Vagina (tissue), 2 donors: ENCODE data around the gene ADAMTS6. TPM values are rescaled to one million over a fixed set of nuclear protein-coding genes. Genes with fewer than 3 reads are reported as not detected.

ENCODE experiments used
- DNase-seq, 2 donors: peaks; one replicate each; pipeline ENCODE4 v3.0.0-alpha.2; 2017; ENCODE audit errors: extremely low spot score in 2 of 2
- H3K27ac ChIP-seq: fragments of 200-600 bp; sonication (generic); one replicate; pipeline ENCODE4 v1.5.1; 2019
- H3K27me3 ChIP-seq: fragments of 200-600 bp; sonication (generic); one replicate; pipeline ENCODE4 v1.5.1; 2019
- H3K36me3 ChIP-seq, 2 donors: fragments of 200-600 bp; sonication (generic); one replicate each; pipeline ENCODE4 v1.5.1; 2017 to 2019
- H3K4me1 ChIP-seq: fragments of 200-600 bp; sonication (generic); one replicate; pipeline ENCODE4 v1.5.1; 2019
- H3K4me3 ChIP-seq, 2 donors: fragments of 200-600 bp; sonication (generic); 1 replicate in 1 of 2; 2 replicates in 1 of 2; pipeline ENCODE4 v1.5.1; 2016 to 2019
- H3K9me3 ChIP-seq: fragments of 200-600 bp; sonication (generic); one replicate; pipeline ENCODE4 v1.5.1; 2019
- CTCF ChIP-seq, 3 experiments: fragments of 450-650 bp in 2 of 3; fragments of 200-600 bp in 1 of 3; sonication (generic) in 1 of 3; IDR thresholded peaks; one replicate each; pipeline ENCODE4 v1.5.1; 2017 to 2019; ENCODE audit warnings: antibody characterized with exemption in 3 of 3, mild to moderate bottlenecking in 2 of 3, moderate library complexity in 2 of 3
- POLR2A ChIP-seq, 2 donors: fragments of 450-650 bp; IDR thresholded peaks; one replicate each; pipeline ENCODE4 v1.6.1; 2017; ENCODE audit warnings: antibody characterized with exemption in 2 of 2, mild to moderate bottlenecking in 2 of 2, moderate library complexity in 2 of 2
- POLR2AphosphoS5 ChIP-seq, 2 donors: sonication (generic); formaldehyde crosslinking; IDR thresholded peaks; one replicate each; pipeline ENCODE4 v1.9.0; 2017; ENCODE audit warnings: antibody characterized with exemption in 2 of 2, mild to moderate bottlenecking in 2 of 2, low read depth in 1 of 2; ENCODE audit not compliant: insufficient read depth in 1 of 2
- intact Hi-C: fragments of 100-400 bp; cut with DNase I; formaldehyde crosslinking; loops from one replicate; pipeline ENCODE4 v1.15.1; 2023
- total RNA-seq: library from RNA; depleted of rRNA; stranded (reverse); fragments of >200 nt; gene quantifications from one replicate; pipeline ENCODE4 v1.2.3, GENCODE V29; 2016

The ADAMTS6 gene
- total RNA-seq, 1 donor from 2014 or later: 1.5 TPM

GRCh38 chr5:65468633-65469032 is 13.1 kb downstream of the ADAMTS6 start:
- H3K27ac ChIP-seq: no peak overlapping the region
- intact Hi-C loops: no loop called here
- no peak for DNase-seq
- H3K27me3 ChIP-seq: no peaks in the 10 kb centered on the region
- no peaks in the 10 kb centered on the region for H3K9me3 ChIP-seq
- no peak overlapping the region for H3K4me3 ChIP-seq
- no peaks in the 10 kb centered on the region for H3K4me1 ChIP-seq
- no peaks in the 10 kb centered on the region for H3K36me3 ChIP-seq
- no peak for TF ChIP-seq POLR2AphosphoS5 (IDR thresholded peaks at IDR 0.05; ENCODE audit: insufficient read depth in 1 of 2, low read depth in 1 of 2)
- TF ChIP-seq POLR2A (IDR thresholded peaks at IDR 0.05): no peak

- Histone ChIP-seq H3K27ac (no peak overlapping the region), H3K4me1 (no peaks in the 10 kb centered on the region), H3K36me3 (no peaks in the 10 kb centered on the region), H3K9me3 (no peaks in the 10 kb centered on the region), H3K4me3 (no peak overlapping the region), H3K27me3 (no peaks in the 10 kb centered on the region)
- TF ChIP-seq POLR2A (IDR thresholded peaks at IDR 0.05) (no peak), CTCF (IDR thresholded peaks at IDR 0.05) (no peak), POLR2AphosphoS5 (IDR thresholded peaks at IDR 0.05; ENCODE audit: insufficient read depth in 1 of 2, low read depth in 1 of 2) (no peak)
- intact Hi-C loops: no loop called here
- DNase-seq: no peak
Observed at GRCh38 chr5:65462139-65462705, 19.5 kb downstream of the ADAMTS6 start.

GRCh38 chr5:65461490-65461889 is 20.2 kb downstream of the ADAMTS6 start:
- Histone ChIP-seq H3K4me1 (no peaks in the 10 kb centered on the region), H3K27me3 (no peaks in the 10 kb centered on the region), H3K27ac (no peak overlapping the region), H3K9me3 (no peaks in the 10 kb centered on the region), H3K4me3 (no peak overlapping the region), H3K36me3 (no peaks in the 10 kb centered on the region)
- intact Hi-C loops: no loop called here
- DNase-seq: no peak
- TF ChIP-seq CTCF (IDR thresholded peaks at IDR 0.05): no peak
- no peak for TF ChIP-seq POLR2A (IDR thresholded peaks at IDR 0.05)
- TF ChIP-seq POLR2AphosphoS5 (IDR thresholded peaks at IDR 0.05; ENCODE audit: insufficient read depth in 1 of 2, low read depth in 1 of 2): no peak

- Histone ChIP-seq H3K36me3 (no peaks in the 10 kb centered on the region), H3K9me3 (no peaks in the 10 kb centered on the region), H3K4me1 (no peaks in the 10 kb centered on the region), H3K27ac (no peak overlapping the region), H3K27me3 (no peaks in the 10 kb centered on the region), H3K4me3 (no peak overlapping the region)
- intact Hi-C loops: no loop called here
- no peak for TF ChIP-seq CTCF (IDR thresholded peaks at IDR 0.05)
- TF ChIP-seq POLR2A (IDR thresholded peaks at IDR 0.05): no peak
- TF ChIP-seq POLR2AphosphoS5 (IDR thresholded peaks at IDR 0.05; ENCODE audit: insufficient read depth in 1 of 2, low read depth in 1 of 2): no peak
- DNase-seq: no peak
Observed at GRCh38 chr5:65459995-65460394, 21.7 kb downstream of the ADAMTS6 start.

GRCh38 chr5:65455064-65455463 is 26.7 kb downstream of the ADAMTS6 start:
- intact Hi-C loops: no loop called here
- H3K27ac ChIP-seq: no peak overlapping the region
- no peaks in the 10 kb centered on the region for H3K27me3 ChIP-seq
- H3K36me3 ChIP-seq: no peaks in the 10 kb centered on the region
- no peaks in the 10 kb centered on the region for H3K4me1 ChIP-seq
- no peaks in the 10 kb centered on the region for H3K9me3 ChIP-seq
- TF ChIP-seq POLR2AphosphoS5 (IDR thresholded peaks at IDR 0.05; ENCODE audit: insufficient read depth in 1 of 2, low read depth in 1 of 2) (no peak), POLR2A (IDR thresholded peaks at IDR 0.05) (no peak), CTCF (IDR thresholded peaks at IDR 0.05) (no peak)
- DNase-seq: no peak
- H3K4me3 ChIP-seq: no peak overlapping the region
